DND-41 (cell line): Measurements from ENCODE around the gene SEMA5A.

ENCODE experiments used
- ATAC-seq: fragments of 200-7000 bp; cut with Tn5 transposase; 3 replicates; pipeline ENCODE4 v1.9.1; 2021; ENCODE audit warnings: low read depth; ENCODE audit not compliant: insufficient read depth
- DNase-seq: peaks from one replicate; pipeline ENCODE4 v3.0.0-alpha.2; 2020
- H2AFZ ChIP-seq: 2 replicates; pipeline ENCODE4 v1.6.0; 2012; ENCODE audit warnings: low read depth, low read length
- H3K27ac ChIP-seq: 2 replicates; pipeline ENCODE4 v1.5.1; 2012; ENCODE audit warnings: low read length, inconsistent platforms
- H3K27me3 ChIP-seq: fragments of 200-600 bp; sonication (generic); 2 replicates; pipeline ENCODE4 v1.6.0; 2012; ENCODE audit warnings: low read length, mild to moderate bottlenecking, inconsistent platforms; ENCODE audit not compliant: insufficient read depth, poor library complexity
- H3K36me3 ChIP-seq: 2 replicates; pipeline ENCODE4 v1.5.1; 2012; ENCODE audit warnings: low read length, inconsistent platforms; ENCODE audit not compliant: insufficient read depth
- H3K4me1 ChIP-seq: 2 replicates; pipeline ENCODE4 v1.5.1; 2012; ENCODE audit warnings: mild to moderate bottlenecking, low read length; ENCODE audit not compliant: insufficient read depth
- H3K4me2 ChIP-seq: 2 replicates; pipeline ENCODE4 v1.6.0; 2012; ENCODE audit warnings: mild to moderate bottlenecking, moderate library complexity, low read length, inconsistent platforms; ENCODE audit not compliant: insufficient read depth
- H3K4me3 ChIP-seq, 2 experiments: fragments of 200-600 bp in 1 of 2; shearing (Covaris generic) in 1 of 2; 2 replicates each; pipeline ENCODE4 v1.5.1; 2012 to 2016; ENCODE audit warnings: inconsistent platforms in 2 of 2, low read length in 2 of 2, mild to moderate bottlenecking in 2 of 2, low read depth in 1 of 2, moderate library complexity in 1 of 2
- H3K79me2 ChIP-seq: 2 replicates; pipeline ENCODE4 v1.6.0; 2012; ENCODE audit warnings: low read length, inconsistent platforms; ENCODE audit not compliant: insufficient read depth
- H3K9ac ChIP-seq: 2 replicates; pipeline ENCODE4 v1.6.0; 2012; ENCODE audit warnings: low read depth, mild to moderate bottlenecking, inconsistent platforms, low read length, moderate library complexity
- H3K9me3 ChIP-seq: 2 replicates; pipeline ENCODE4 v1.5.1; 2012; ENCODE audit warnings: low read length, moderate library complexity, mild to moderate bottlenecking, inconsistent platforms; ENCODE audit not compliant: insufficient read depth, severe bottlenecking
- H4K20me1 ChIP-seq: 2 replicates; pipeline ENCODE4 v1.6.0; 2012; ENCODE audit warnings: low read length; ENCODE audit not compliant: insufficient read depth
- CTCF ChIP-seq: IDR thresholded peaks from 2 replicates; pipeline ENCODE4 v1.5.1; 2012; ENCODE audit warnings: borderline replicate concordance, low read length, moderate library complexity, mild to moderate bottlenecking; ENCODE audit not compliant: poor library complexity, severe bottlenecking; ENCODE audit errors: extremely low read depth
- EZH2 ChIP-seq: IDR thresholded peaks from 3 replicates; pipeline ENCODE4 v1.6.1; 2012; ENCODE audit warnings: borderline replicate concordance, low read depth, mild to moderate bottlenecking, moderate library complexity, low read length, inconsistent platforms; ENCODE audit not compliant: severe bottlenecking

SEMA5A gene

GRCh38 chr5:9339206-9339818, 206.6 kb downstream of the SEMA5A start:
- Histone ChIP-seq H3K4me1 (no peaks in the 10 kb centered on the region), H3K36me3 (no peaks in the 10 kb centered on the region), H3K9me3 (no peaks in the 10 kb centered on the region), H3K79me2 (no peaks in the 10 kb centered on the region), H3K27me3 (peaks cover 2% of the 10 kb centered on the region), H3K4me2 (no peak overlapping the region), H2AFZ (no peak overlapping the region), H3K9ac (no peak overlapping the region), H4K20me1 (no peaks in the 10 kb centered on the region), H3K27ac (no peak overlapping the region), H3K4me3 (no peak overlapping the region)
- ATAC-seq (0 out of 3 replicates have a peak, but pooled peaks have one; percentile 60), DNase-seq (peak; percentile 33)
- TF ChIP-seq EZH2 (no peak), CTCF (peak; percentile 61)

GRCh38 chr5:9338796-9339195, 207.1 kb downstream of the SEMA5A start:
- Histone ChIP-seq H3K4me3 (no peak overlapping the region), H3K36me3 (no peaks in the 10 kb centered on the region), H3K9ac (no peak overlapping the region), H3K27me3 (peaks cover 2% of the 10 kb centered on the region), H3K9me3 (no peaks in the 10 kb centered on the region), H3K27ac (no peak overlapping the region), H4K20me1 (no peaks in the 10 kb centered on the region), H3K79me2 (no peaks in the 10 kb centered on the region), H3K4me1 (no peaks in the 10 kb centered on the region), H2AFZ (no peak overlapping the region), H3K4me2 (no peak overlapping the region)
- DNase-seq (no peak), ATAC-seq (no peak)
- TF ChIP-seq EZH2 (no peak), CTCF (no peak)

- Histone ChIP-seq H3K9me3 (no peaks in the 10 kb centered on the region), H3K27ac (no peak overlapping the region), H3K9ac (no peak overlapping the region), H3K79me2 (no peaks in the 10 kb centered on the region), H3K4me1 (no peaks in the 10 kb centered on the region), H3K4me2 (no peak overlapping the region), H2AFZ (no peak overlapping the region), H3K27me3 (no peaks in the 10 kb centered on the region), H3K4me3 (no peak overlapping the region), H3K36me3 (no peaks in the 10 kb centered on the region), H4K20me1 (no peaks in the 10 kb centered on the region)
- TF ChIP-seq EZH2 (no peak), CTCF (no peak)
- ATAC-seq = no peak
- no peak for DNase-seq
Measured at GRCh38 chr5:9337928-9338595, 207.8 kb downstream of the SEMA5A start.
